DLD1 (cell line): ENCODE measurements around the gene OR2C1.

ENCODE experiments used
- in situ Hi-C: cut with HindIII; loops from 2 replicates; pipeline ENCODE4 v1.10.0; 2017; ENCODE audit warnings: low sequenced_read_pairs

Gene OR2C1

GRCh38 chr16:3355589-3355988, at the start of gene OR2C1:
TSS of gene OR2C1 (plus strand) at chr16:3355889. CDS start at chr16:3355941, 52 bp downstream.
- in situ Hi-C loops = no loop called here

- in situ Hi-C loops = no loop called here
These were observed 49.6 kb upstream of the OR2C1 start for GRCh38 chr16:3306078-3306477.

- in situ Hi-C loops = no loop called here
These were observed 44.2 kb upstream of the OR2C1 start for GRCh38 chr16:3311496-3311895.

GRCh38 chr16:3317315-3317999, 38.2 kb upstream of the OR2C1 start:
- in situ Hi-C loops = no loop called here

- in situ Hi-C loops = no loop called here
These were observed 33.9 kb upstream of the OR2C1 start for GRCh38 chr16:3321816-3322215.

GRCh38 chr16:3327514-3327913, 28.2 kb upstream of the OR2C1 start:
- in situ Hi-C loops = no loop called here

- in situ Hi-C loops = no loop called here
These were observed 27.6 kb upstream of the OR2C1 start for GRCh38 chr16:3328104-3328503.

GRCh38 chr16:3328643-3329042, 27.0 kb upstream of the OR2C1 start:
- in situ Hi-C loops = no loop called here

- in situ Hi-C loops = no loop called here
These were observed 9.6 kb upstream of the OR2C1 start for GRCh38 chr16:3346041-3346440.

GRCh38 chr16:3347586-3347985, 8.1 kb upstream of the OR2C1 start:
- in situ Hi-C loops = no loop called here

- in situ Hi-C loops = no loop called here
These were observed 7.0 kb upstream of the OR2C1 start for GRCh38 chr16:3348547-3349167.

GRCh38 chr16:3349175-3349574, 6.5 kb upstream of the OR2C1 start:
- in situ Hi-C loops = no loop called here

- in situ Hi-C loops = no loop called here
These were observed 429 bp downstream of the OR2C1 start for GRCh38 chr16:3356118-3356517.

GRCh38 chr16:3358871-3359270, 3.2 kb downstream of the OR2C1 start:
- in situ Hi-C loops = no loop called here

- in situ Hi-C loops = no loop called here
These were observed 7.2 kb downstream of the OR2C1 start for GRCh38 chr16:3362931-3363330.

GRCh38 chr16:3363793-3364192, 8.1 kb downstream of the OR2C1 start:
- in situ Hi-C loops = no loop called here

- in situ Hi-C loops = no loop called here
These were observed 9.2 kb downstream of the OR2C1 start for GRCh38 chr16:3364774-3365427.

- in situ Hi-C loops = no loop called here
These were observed 13.4 kb downstream of the OR2C1 start for GRCh38 chr16:3369073-3369472.

GRCh38 chr16:3375680-3376079, 20.0 kb downstream of the OR2C1 start:
- in situ Hi-C loops = no loop called here

- in situ Hi-C loops = no loop called here
These were observed 22.2 kb downstream of the OR2C1 start for GRCh38 chr16:3377917-3378316.

- in situ Hi-C loops = no loop called here
These were observed 27.4 kb downstream of the OR2C1 start for GRCh38 chr16:3383045-3383448.

GRCh38 chr16:3388325-3388724, 32.6 kb downstream of the OR2C1 start:
- in situ Hi-C loops = no loop called here
